Astrocyte of the spinal cord (primary cell): ENCODE measurements around the gene METTL15.

Experiments
- DNase-seq: peaks from one replicate; pipeline ENCODE4 v3.0.0; 2011; ENCODE audit warnings: low read depth, low spot score
- H3K4me3 ChIP-seq: 2 replicates; pipeline ENCODE4 v1.5.1; 2011; ENCODE audit warnings: low read depth, mild to moderate bottlenecking, low read length, moderate library complexity
- CTCF ChIP-seq: IDR thresholded peaks from 2 replicates; pipeline ENCODE4 v1.5.1; 2012; ENCODE audit warnings: low read depth, mild to moderate bottlenecking, low read length, inconsistent platforms
- in situ Hi-C: cut with HindIII; loops from 2 replicates; pipeline ENCODE4 v1.10.0; 2017; ENCODE audit warnings: low sequenced_read_pairs

Gene METTL15

GRCh38 chr11:28104425-28104824 lies 3.8 kb upstream of the METTL15 start:
- no peak for TF ChIP-seq CTCF
- in situ Hi-C loops, result no loop called here
- DNase-seq, result no peak
- H3K4me3 ChIP-seq, result no peak overlapping the region

GRCh38 chr11:28104984-28105383 lies 3.2 kb upstream of the METTL15 start:
- in situ Hi-C loops, result no loop called here
- no peak overlapping the region for H3K4me3 ChIP-seq
- DNase-seq, result no peak
- TF ChIP-seq CTCF, result no peak

GRCh38 chr11:28105869-28106268 lies 2.3 kb upstream of the METTL15 start:
- DNase-seq, result no peak
- no peak for TF ChIP-seq CTCF
- in situ Hi-C loops, result no loop called here
- no peak overlapping the region for H3K4me3 ChIP-seq

- no peak for DNase-seq
- no peak for TF ChIP-seq CTCF
- peak overlapping the region; percentile 84 for H3K4me3 ChIP-seq
Measured at GRCh38 chr11:28106353-28107043, 1.7 kb upstream of the METTL15 start.

GRCh38 chr11:28107191-28107749 lies 918 bp upstream of the METTL15 start:
- DNase-seq, result no peak
- no peak for TF ChIP-seq CTCF
- peak overlapping the region; percentile 84 for H3K4me3 ChIP-seq
- in situ Hi-C loops, result no loop called here

More at GRCh38 chr11:28106353-28107043, 1.7 kb upstream of the METTL15 start:
- in situ Hi-C loops, result no loop called here

- in situ Hi-C loops, result no loop called here
- TF ChIP-seq CTCF, result no peak
- DNase-seq, result no peak
- H3K4me3 ChIP-seq, result peak overlapping the region; percentile 84
Measured at GRCh38 chr11:28108958-28109357, 770 bp downstream of the METTL15 start.
